Natural killer cell (primary cell): ENCODE data around the gene MTREX. TPM values are rescaled to one million over a fixed set of nuclear protein-coding genes. Genes with fewer than 3 reads are reported as not detected.

Experiments
- ATAC-seq, 3 donors: fragments of 150-1000 bp in 2 of 3; fragments of 200-7000 bp in 1 of 3; cut with Tn5 transposase; 1 replicate in 1 of 3; 2 replicates in 2 of 3; pipeline ENCODE4 v1.10.0; 2021; ENCODE audit warnings: mild to moderate bottlenecking in 2 of 3, moderate library complexity in 2 of 3
- DNase-seq, 2 donors: peaks; one replicate each; pipeline versions ENCODE4 v3.0.0 to v3.0.0-alpha.2; 2013 to 2021; ENCODE audit warnings: mixed read lengths in 1 of 2
- H3K27ac ChIP-seq: one replicate; pipeline ENCODE4 v1.5.1; 2013; ENCODE audit warnings: mild to moderate bottlenecking, low read length
- H3K27me3 ChIP-seq: one replicate; pipeline ENCODE4 v1.6.1; 2013; ENCODE audit warnings: low read length; ENCODE audit not compliant: control insufficient read depth, insufficient read depth
- H3K36me3 ChIP-seq: one replicate; pipeline ENCODE4 v1.6.1; 2013; ENCODE audit warnings: low read length; ENCODE audit not compliant: control insufficient read depth, insufficient read depth
- H3K4me1 ChIP-seq: one replicate; pipeline ENCODE4 v1.6.1; 2013; ENCODE audit warnings: low read length; ENCODE audit not compliant: control insufficient read depth, insufficient read depth
- H3K4me3 ChIP-seq: one replicate; pipeline ENCODE4 v1.5.1; 2013; ENCODE audit warnings: low read length
- H3K9me3 ChIP-seq: one replicate; pipeline ENCODE4 v1.6.1; 2013; ENCODE audit warnings: low read length; ENCODE audit not compliant: control insufficient read depth, insufficient read depth
- H3K27ac Mint-ChIP-seq, 2 donors: one replicate each; pipeline ENCODE4 v1.8.0; 2022; ENCODE audit warnings: mild to moderate bottlenecking in 2 of 2, mixed read lengths in 2 of 2, moderate library complexity in 1 of 2
- H3K27me3 Mint-ChIP-seq, 2 donors: one replicate each; pipeline ENCODE4 v1.8.0; 2022; ENCODE audit warnings: low read depth in 2 of 2, mixed read lengths in 2 of 2
- H3K36me3 Mint-ChIP-seq: one replicate; pipeline ENCODE4 v1.8.0; 2022; ENCODE audit warnings: mixed read lengths
- H3K4me1 Mint-ChIP-seq, 2 donors: one replicate each; pipeline ENCODE4 v1.8.0; 2022; ENCODE audit warnings: mixed read lengths in 2 of 2
- H3K4me3 Mint-ChIP-seq: one replicate; pipeline ENCODE4 v1.8.0; 2022; ENCODE audit warnings: mild to moderate bottlenecking, moderate library complexity, mixed read lengths
- H3K9me3 Mint-ChIP-seq, 2 donors: one replicate each; pipeline ENCODE4 v1.8.0; 2022; ENCODE audit warnings: mixed read lengths in 2 of 2
- WGBS: methylation state at CpG from one replicate; pipeline ENCODE4 v1.1.7; 2013; ENCODE audit warnings: missing lambda C conversion rate; ENCODE audit not compliant: insufficient coverage; 5-methylcytosine and 5-hydroxymethylcytosine counted together
- intact Hi-C: fragments of 100-400 bp; cut with micrococcal nuclease; formaldehyde crosslinking; loops from one replicate; pipeline ENCODE4 v1.14.2; 2022
- total RNA-seq, 4 donors: library from RNA; stranded (reverse); fragments of 120-200 nt in 1 of 4; gene quantifications; one replicate each; pipeline versions ENCODE4 v1.2.3 to v1.2.4, GENCODE V29; 2013 to 2022
- TF ChIP-seq, protein P1 (sequence below): fragments of 200-600 bp; IDR thresholded peaks from one replicate; pipeline ENCODE4 v1.8.0; 2022; ENCODE audit warnings: antibody characterized with exemption

The MTREX gene
- total RNA-seq, 3 donors from 2014 or later (not counting 1 experiment from before 2014, with no cell fraction given) = 64.5 to 82.2 (median 77.6) TPM

DNA sequence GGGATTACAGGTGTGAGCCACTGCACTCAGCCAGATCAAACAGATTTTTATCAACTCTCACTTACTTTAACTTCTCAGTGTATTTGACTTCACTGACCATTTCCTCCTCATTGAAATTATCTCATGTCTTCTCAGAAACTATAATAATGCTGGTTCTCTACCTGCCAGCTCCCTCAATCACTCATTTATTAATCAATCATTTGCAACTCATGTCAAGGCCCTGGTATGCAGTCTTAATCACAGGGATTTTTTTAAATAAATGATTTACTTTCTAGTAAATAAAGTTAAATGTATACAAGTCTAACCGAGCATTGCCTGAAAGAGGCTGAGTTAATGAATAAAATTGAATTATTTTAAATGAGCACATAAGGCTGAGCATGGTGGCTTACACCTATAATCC lies 163.7 kb downstream of the MTREX start:
- intact Hi-C loops = no loop called here
- Histone ChIP-seq H3K36me3 (no peaks in the 10 kb centered on the region), H3K27ac (no peak overlapping the region), H3K4me1 (no peaks in the 10 kb centered on the region), H3K9me3 (no peaks in the 10 kb centered on the region), H3K27me3 (no peaks in the 10 kb centered on the region), H3K4me3 (no peak overlapping the region)
- TF ChIP-seq, protein P1, sequence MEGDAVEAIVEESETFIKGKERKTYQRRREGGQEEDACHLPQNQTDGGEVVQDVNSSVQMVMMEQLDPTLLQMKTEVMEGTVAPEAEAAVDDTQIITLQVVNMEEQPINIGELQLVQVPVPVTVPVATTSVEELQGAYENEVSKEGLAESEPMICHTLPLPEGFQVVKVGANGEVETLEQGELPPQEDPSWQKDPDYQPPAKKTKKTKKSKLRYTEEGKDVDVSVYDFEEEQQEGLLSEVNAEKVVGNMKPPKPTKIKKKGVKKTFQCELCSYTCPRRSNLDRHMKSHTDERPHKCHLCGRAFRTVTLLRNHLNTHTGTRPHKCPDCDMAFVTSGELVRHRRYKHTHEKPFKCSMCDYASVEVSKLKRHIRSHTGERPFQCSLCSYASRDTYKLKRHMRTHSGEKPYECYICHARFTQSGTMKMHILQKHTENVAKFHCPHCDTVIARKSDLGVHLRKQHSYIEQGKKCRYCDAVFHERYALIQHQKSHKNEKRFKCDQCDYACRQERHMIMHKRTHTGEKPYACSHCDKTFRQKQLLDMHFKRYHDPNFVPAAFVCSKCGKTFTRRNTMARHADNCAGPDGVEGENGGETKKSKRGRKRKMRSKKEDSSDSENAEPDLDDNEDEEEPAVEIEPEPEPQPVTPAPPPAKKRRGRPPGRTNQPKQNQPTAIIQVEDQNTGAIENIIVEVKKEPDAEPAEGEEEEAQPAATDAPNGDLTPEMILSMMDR = no peak
- ATAC-seq (no peak), DNase-seq (no peak)
- H3K36me3 Mint-ChIP-seq = no peaks in the 10 kb centered on the region
- no peak overlapping the region for H3K27ac Mint-ChIP-seq
- WGBS = 100% methylated on average over 1 of the region's 1 CpG
- no peaks in the 10 kb centered on the region for H3K4me1 Mint-ChIP-seq
- H3K27me3 Mint-ChIP-seq = no peaks in the 10 kb centered on the region
- no peaks in the 10 kb centered on the region for H3K9me3 Mint-ChIP-seq
- H3K4me3 Mint-ChIP-seq = no peak overlapping the region

DNA sequence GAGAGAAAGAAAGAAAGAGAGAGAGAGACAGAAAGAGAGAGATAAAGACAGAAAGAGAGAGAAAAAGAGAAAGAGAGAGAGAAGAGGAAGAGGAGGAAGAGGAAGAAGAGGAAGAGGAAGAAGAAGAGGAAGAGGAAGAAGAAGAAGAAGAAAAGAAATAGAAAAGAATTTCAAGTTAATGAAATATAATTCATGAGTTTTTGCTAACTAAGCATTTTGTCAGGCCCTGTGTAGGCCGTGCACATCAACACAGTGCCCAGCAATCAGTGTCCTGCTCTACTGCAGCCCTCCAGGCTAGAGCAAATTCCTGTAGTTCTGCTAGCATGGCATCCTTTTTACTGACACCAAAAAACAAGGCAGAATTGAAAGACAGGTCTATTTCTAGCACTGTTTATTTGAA lies 164.9 kb downstream of the MTREX start:
- Mint-ChIP-seq H3K36me3 (no peaks in the 10 kb centered on the region), H3K4me1 (no peaks in the 10 kb centered on the region), H3K4me3 (no peak overlapping the region), H3K9me3 (no peaks in the 10 kb centered on the region), H3K27ac (no peak overlapping the region), H3K27me3 (no peaks in the 10 kb centered on the region)
- no peaks in the 10 kb centered on the region for H3K9me3 ChIP-seq
- no peak for DNase-seq
- ATAC-seq = no peak
- H3K4me3 ChIP-seq = no peak overlapping the region
- intact Hi-C loops = no loop called here
- H3K27ac ChIP-seq = no peak overlapping the region
- TF ChIP-seq, protein P1 = no peak
- H3K4me1 ChIP-seq = no peaks in the 10 kb centered on the region
- H3K36me3 ChIP-seq = no peaks in the 10 kb centered on the region
- 83% methylated on average over 1 of the region's 1 CpG for WGBS
- H3K27me3 ChIP-seq = no peaks in the 10 kb centered on the region

Other genes starting within 250 kb of the MTREX start
- gene GZMA, start 205.3 kb upstream of the MTREX start, total RNA-seq = 100 to 1,000 TPM; 530 to 621 (median 590) TPM
- not detected for gene GPX8, start 147.8 kb upstream of the MTREX start, total RNA-seq
- not detected for gene CDC20B, start 134.8 kb upstream of the MTREX start, total RNA-seq
- not detected for gene MCIDAS, start 80.7 kb upstream of the MTREX start, total RNA-seq
- not detected for gene CCNO, start 74.4 kb upstream of the MTREX start, total RNA-seq
- gene DHX29, start 295 bp upstream of the MTREX start, total RNA-seq = 10 to 100 TPM; 16.7 to 22.0 (median 19.3) TPM
- 1 to 10 TPM; 3.3 to 5.5 (median 4.2) TPM for gene PLPP1, start 227.0 kb downstream of the MTREX start, total RNA-seq